K562 treated with DMSO at 1 percent for 4 hours (cell line): ENCODE data around the gene MAGEE1. TPM values are rescaled to one million over a fixed set of nuclear protein-coding genes. Genes with fewer than 3 reads are reported as not detected.

Source experiments
- total RNA-seq: library from RNA; unstranded; fragments of 300-600 nt; gene quantifications from 2 replicates; pipeline ENCODE4 v1.2.3, GENCODE V29; 2022; ENCODE audit not compliant: insufficient read depth

MAGEE1 gene
- not detected in 2 replicates for total RNA-seq

GRCh38 chrX:76427560-76428242 is at the start of gene MAGEE1:
MAGEE1 (plus strand) TSS chrX:76427710; CDS start chrX:76427931, 221 bp downstream.

